GM12878 (cell line): ENCODE results near the gene LMO7. TPM values are rescaled to one million over a fixed set of nuclear protein-coding genes. Genes with fewer than 3 reads are reported as not detected.

Experiments
- BHLHE40 ChIP-seq, 2 experiments: fragments of 450-650 bp in 1 of 2; IDR thresholded peaks; 2 replicates each; pipeline ENCODE4 v1.6.1; 2011 to 2017; ENCODE audit warnings: low read depth in 2 of 2, borderline replicate concordance in 1 of 2, improper control_type of control experiment in 1 of 2, low read length in 1 of 2, mild to moderate bottlenecking in 1 of 2
- CEBPB ChIP-seq, 2 experiments: fragments of 150-350 bp in 1 of 2; IDR thresholded peaks; 2 replicates each; pipeline ENCODE4 v1.6.1; 2012 to 2014; ENCODE audit warnings: low read depth in 2 of 2, low read length in 2 of 2, borderline replicate concordance in 1 of 2, inconsistent platforms in 1 of 2
- CTCF ChIP-seq, 3 experiments: IDR thresholded peaks in 2 of 3; conservative IDR thresholded peaks in 1 of 3; 2 replicates each; pipeline ENCODE4 v1.5.1; 2011; ENCODE audit warnings: low read depth in 3 of 3, low read length in 3 of 3, mild to moderate bottlenecking in 3 of 3, control low read depth in 2 of 3, moderate library complexity in 2 of 3, inconsistent platforms in 1 of 3, mixed read lengths in 1 of 3; ENCODE audit not compliant: control insufficient read depth in 2 of 3, insufficient read depth in 1 of 3; ENCODE audit errors: extremely low read depth in 1 of 3
- E2F8 ChIP-seq: fragments of 450-650 bp; IDR thresholded peaks from 2 replicates; pipeline ENCODE4 v1.6.1; 2018; ENCODE audit warnings: mild to moderate bottlenecking, low read depth, moderate library complexity; ENCODE audit not compliant: partially characterized antibody
- EED ChIP-seq: sonication (generic); IDR thresholded peaks from 2 replicates; pipeline ENCODE4 v1.6.1; 2016; ENCODE audit warnings: antibody characterized with exemption, low read depth
- KDM1A ChIP-seq: fragments of 200-600 bp; sonication (generic); IDR thresholded peaks from 2 replicates; pipeline ENCODE4 v1.6.1; 2016; ENCODE audit warnings: borderline replicate concordance
- LARP7 ChIP-seq: fragments of 450-650 bp; IDR thresholded peaks from 2 replicates; pipeline ENCODE4 v1.6.1; 2017; ENCODE audit warnings: mild to moderate bottlenecking
- MYC ChIP-seq: IDR thresholded peaks from 2 replicates; pipeline ENCODE4 v1.6.1; 2011; ENCODE audit warnings: mild to moderate bottlenecking, low read length, moderate library complexity, inconsistent platforms; ENCODE audit not compliant: insufficient read depth, insufficient replicate concordance, insufficient read length, severe bottlenecking
- POLR2AphosphoS5 ChIP-seq: IDR thresholded peaks from 2 replicates; pipeline ENCODE4 v1.6.1; 2011; ENCODE audit warnings: mild to moderate bottlenecking, low read length, inconsistent platforms
- RFX5 ChIP-seq: IDR thresholded peaks from 2 replicates; pipeline ENCODE4 v1.6.1; 2011; ENCODE audit warnings: low read depth, low read length, improper control_type of control experiment
- RUNX3 ChIP-seq: IDR thresholded peaks from 2 replicates; pipeline ENCODE4 v1.6.1; 2012; ENCODE audit warnings: low read length, inconsistent platforms
- SMAD1 ChIP-seq: fragments of 450-650 bp; IDR thresholded peaks from 2 replicates; pipeline ENCODE4 v1.6.1; 2018; ENCODE audit warnings: mild to moderate bottlenecking, low read depth; ENCODE audit not compliant: partially characterized antibody
- SPI1 ChIP-seq: IDR thresholded peaks from 2 replicates; pipeline ENCODE4 v1.6.1; 2011; ENCODE audit warnings: low read depth, mild to moderate bottlenecking, low read length, moderate library complexity, borderline replicate concordance; ENCODE audit not compliant: insufficient read depth
- STAT1 ChIP-seq: fragments of 450-650 bp; conservative IDR thresholded peaks from 2 replicates; pipeline ENCODE4 v1.6.1; 2014; ENCODE audit warnings: antibody characterized with exemption, mild to moderate bottlenecking
- YBX1 ChIP-seq: fragments of 450-650 bp; IDR thresholded peaks from 2 replicates; pipeline ENCODE4 v1.6.1; 2016; ENCODE audit warnings: antibody characterized with exemption
- YY1 ChIP-seq: IDR thresholded peaks from 2 replicates; pipeline ENCODE4 v1.6.1; 2011; ENCODE audit warnings: low read depth, mild to moderate bottlenecking, low read length
- ZBTB40 ChIP-seq: fragments of 450-650 bp; IDR thresholded peaks from 2 replicates; pipeline ENCODE4 v1.6.1; 2016; ENCODE audit warnings: mild to moderate bottlenecking, moderate library complexity, borderline replicate concordance
- ZNF274 ChIP-seq: IDR thresholded peaks from one replicate; pipeline ENCODE4 v1.8.0; 2011; ENCODE audit not compliant: insufficient read length, insufficient read depth
- polyA plus RNA-seq, 11 experiments: library from polyadenylated mRNA; depleted of rRNA in 4 of 11; unstranded in 6 of 11; stranded (reverse) in 5 of 11; fragments of >200 nt; fragmentation: Nextera tagmentation in 4 of 11; fragmentation: Illumina TruSeq in 1 of 11; extraction: Ambion mirVana in 4 of 11; extraction: Trizol in 1 of 11; gene quantifications; 1 replicate in 1 of 11; 2 replicates in 10 of 11; pipeline versions ENCODE4 v1.2.1 to v1.2.3, GENCODE V29; 2011 to 2016; ENCODE audit warnings: inconsistent platforms in 2 of 11, missing spikeins in 2 of 11, low read depth in 1 of 11
- total RNA-seq, 4 experiments: library from RNA; depleted of rRNA in 3 of 4; stranded (reverse); fragments of >200 nt in 3 of 4; fragmentation: Illumina TruSeq in 1 of 4; extraction: Trizol in 1 of 4; gene quantifications; 2 replicates each; pipeline versions ENCODE4 v1.2.1 to v1.2.3, GENCODE V29; 2013 to 2021
- TF ChIP-seq, protein P1 (sequence below): fragments of 450-650 bp; IDR thresholded peaks from 2 replicates; pipeline ENCODE4 v1.6.1; 2016; ENCODE audit warnings: mild to moderate bottlenecking

The LMO7 gene
- total and polyA plus RNA-seq, 10 of the 15 experiments (the other 5 are each of a cell fraction or from before 2014, with no cell fraction given): 8.5 to 67.8 (median 36.8) TPM

DNA sequence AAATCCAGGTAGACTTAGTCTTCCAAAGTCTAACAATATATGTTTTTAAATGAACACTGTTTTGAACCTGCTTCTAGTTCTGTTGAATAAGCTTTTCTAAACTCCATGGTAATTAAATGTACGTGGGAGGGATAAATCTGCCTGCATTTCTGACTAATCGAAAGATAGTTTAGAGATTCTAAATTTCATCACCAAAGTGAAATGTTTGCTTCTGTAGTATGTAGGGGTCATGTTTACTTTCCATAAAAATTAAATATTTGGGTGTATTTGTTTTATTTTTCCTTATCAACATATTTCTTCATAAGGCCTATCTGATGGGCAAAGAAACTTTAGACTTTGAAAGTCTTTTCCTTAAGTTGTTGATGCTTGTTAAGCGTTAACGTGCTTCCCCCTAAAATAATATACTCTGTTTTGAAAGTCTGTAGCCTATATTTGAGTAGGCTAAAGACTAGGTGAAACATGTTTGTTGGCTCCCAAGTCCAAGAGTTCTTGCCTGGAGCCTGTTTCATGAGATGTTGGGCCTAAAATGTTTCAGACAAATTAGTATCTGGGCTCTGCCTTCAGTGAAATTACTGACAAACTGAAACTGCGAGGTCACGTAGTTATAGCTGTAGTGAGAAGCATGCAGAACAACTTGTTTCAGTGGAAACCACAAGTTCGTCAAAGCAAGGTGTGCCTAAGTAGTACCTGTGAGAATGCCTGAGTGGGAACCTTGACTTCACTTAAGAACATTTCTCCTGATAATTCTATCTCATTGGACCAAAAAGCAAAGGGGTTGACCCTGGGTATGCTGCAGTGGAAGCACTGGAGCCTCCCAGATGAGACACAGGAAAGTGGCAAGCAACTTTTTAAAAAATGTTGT, 126.2 kb downstream of the LMO7 start (continued):
- TF ChIP-seq, protein P1, sequence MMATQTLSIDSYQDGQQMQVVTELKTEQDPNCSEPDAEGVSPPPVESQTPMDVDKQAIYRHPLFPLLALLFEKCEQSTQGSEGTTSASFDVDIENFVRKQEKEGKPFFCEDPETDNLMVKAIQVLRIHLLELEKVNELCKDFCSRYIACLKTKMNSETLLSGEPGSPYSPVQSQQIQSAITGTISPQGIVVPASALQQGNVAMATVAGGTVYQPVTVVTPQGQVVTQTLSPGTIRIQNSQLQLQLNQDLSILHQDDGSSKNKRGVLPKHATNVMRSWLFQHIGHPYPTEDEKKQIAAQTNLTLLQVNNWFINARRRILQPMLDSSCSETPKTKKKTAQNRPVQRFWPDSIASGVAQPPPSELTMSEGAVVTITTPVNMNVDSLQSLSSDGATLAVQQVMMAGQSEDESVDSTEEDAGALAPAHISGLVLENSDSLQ: peak; percentile 22; the same call in 1 of the 2 replicates
- TF ChIP-seq E2F8 (no peak), KDM1A (no peak), CTCF (IDR thresholded peaks at IDR 0.05 in 2 of 3, conservative IDR thresholded peaks at IDR 0.05 in 1 of 3; ENCODE audit: control insufficient read depth in 2 of 3, extremely low read depth in 1 of 3, insufficient read depth in 1 of 3, low read depth in 3 of 3, low read length in 3 of 3) (no peak), LARP7 (no peak), YBX1 (no peak), YY1 (no peak), POLR2AphosphoS5 (peak; percentile 73), ZNF274 (no peak), STAT1 (no peak), MYC (no peak), SPI1 (no peak), CEBPB (IDR thresholded peaks at IDR 0.05; ENCODE audit: borderline replicate concordance in 1 of 2, low read depth in 2 of 2, low read length in 2 of 2) (no peak), ZBTB40 (0 out of 2 replicates have a peak, but pooled peaks have one; percentile 8), RUNX3 (peak; percentile 98), BHLHE40 (IDR thresholded peaks at IDR 0.05; ENCODE audit: borderline replicate concordance in 1 of 2, low read depth in 2 of 2, low read length in 1 of 2) (peak; percentile 86 to 89), RFX5 (no peak), SMAD1 (peak; percentile 67), EED (peak; percentile 72)
